ENCODE data around the gene RTKN2.

RTKN2 gene

DNA sequence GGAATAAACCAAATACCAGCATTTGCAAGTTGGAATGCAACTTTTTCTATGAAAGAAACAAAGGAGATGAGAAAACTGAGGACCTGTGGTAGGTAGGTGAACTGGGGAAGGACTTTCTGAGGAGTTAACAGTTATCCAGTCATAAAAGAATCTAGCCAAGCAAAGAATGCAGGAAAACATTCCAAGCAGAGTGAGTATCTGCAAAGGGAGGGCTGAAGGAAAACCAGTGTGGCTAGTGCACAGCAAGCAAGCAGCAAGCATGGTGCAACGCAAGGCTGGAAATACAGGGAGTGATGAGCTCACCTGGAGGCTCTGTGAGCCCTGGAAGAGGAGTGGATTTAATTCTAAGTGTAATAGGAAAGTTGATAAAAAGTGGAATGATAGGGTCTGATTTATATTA is 44.0 kb downstream of the RTKN2 start:
- DNase-seq, result no peak

DNA sequence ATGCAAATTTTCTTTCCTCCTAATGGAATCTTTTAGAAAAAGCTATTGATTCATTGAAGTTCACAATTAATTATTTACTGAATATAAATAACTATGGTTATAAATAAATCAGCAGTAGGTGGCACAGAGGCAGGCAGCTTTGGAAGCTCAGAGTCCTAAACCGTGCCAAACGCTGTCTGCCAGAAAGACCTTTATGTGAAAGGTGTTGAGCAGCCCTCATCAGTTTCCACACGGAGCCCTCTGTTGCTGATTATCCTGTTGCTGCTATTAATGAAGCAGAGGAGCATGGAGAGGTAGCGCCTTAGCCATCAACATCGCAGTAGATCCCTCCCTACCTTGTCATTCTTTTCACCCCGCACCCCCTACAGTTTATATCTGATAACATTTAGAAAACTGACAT is 51.0 kb downstream of the RTKN2 start:
- no peak for DNase-seq

DNA sequence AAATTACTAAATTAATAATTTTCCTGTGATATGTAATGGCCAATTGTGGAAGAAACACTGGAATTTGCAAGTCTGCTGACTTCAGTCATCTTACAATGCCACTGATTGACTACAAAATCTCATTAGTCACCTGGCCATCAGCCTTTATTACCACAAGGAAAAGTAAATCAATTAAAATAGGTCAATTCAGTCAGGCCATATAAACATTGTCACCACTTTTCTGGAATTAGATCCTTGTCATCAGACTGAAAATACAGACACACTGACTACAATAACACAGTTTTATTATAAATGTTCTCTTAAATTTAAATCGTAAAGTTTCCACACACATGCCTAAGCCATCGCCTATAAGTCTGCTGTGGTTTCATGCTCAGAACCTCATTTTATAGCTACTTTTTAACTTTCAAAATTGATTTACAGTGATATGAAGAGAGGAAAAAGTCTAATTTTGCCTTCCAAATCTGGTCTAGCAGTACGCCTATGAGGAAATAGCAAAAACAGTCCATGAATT is 54.2 kb downstream of the RTKN2 start:
- DNase-seq, result no peak

DNA sequence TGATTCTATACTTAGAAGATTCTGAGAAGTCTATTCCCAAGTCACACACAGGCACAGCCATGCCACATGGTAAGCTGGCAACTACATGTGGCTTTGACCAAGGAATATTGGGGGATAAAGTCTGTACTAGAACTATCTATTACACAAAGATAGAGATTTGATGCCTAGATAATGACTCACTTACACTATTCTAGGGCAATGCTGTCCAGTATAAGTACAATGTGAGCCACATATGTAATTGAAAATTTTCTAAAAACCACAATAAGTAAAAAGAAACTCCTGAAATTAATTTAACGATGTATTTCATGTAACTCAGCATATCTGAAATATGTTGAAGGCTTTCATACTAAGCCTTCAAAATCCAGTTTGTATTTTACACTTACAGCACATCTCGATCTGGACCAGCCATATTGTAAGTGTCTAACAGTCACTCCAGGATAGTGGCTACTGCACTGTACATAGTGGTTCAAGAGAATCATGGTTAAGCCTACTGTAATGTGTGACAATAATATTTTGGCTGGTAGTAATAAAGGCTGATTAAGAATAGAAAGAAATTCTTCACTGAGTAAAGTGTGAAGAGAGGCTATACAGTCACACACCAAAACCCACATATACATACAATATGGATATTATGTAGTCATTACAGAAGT is 62.8 kb downstream of the RTKN2 start:
- no peak for DNase-seq

DNA sequence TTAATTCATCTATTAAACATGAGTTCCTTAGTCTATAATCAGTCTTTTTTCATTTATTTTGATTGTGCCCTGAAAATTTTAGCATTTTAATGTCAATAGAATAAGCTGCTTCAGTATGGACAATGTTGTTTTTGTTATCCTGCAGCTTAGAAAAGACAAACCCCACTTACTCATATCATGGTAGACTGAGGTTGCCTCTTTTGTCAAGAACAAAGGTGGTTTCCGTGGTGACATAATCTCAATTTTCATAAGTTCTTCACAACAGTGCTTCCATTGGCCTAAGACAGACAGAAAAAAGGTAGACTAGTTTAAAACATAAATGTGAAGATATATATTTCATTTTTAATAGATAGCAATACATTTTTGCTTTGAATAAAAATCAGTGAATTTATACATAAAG is 69.1 kb downstream of the RTKN2 start:
- no peak for DNase-seq

DNA sequence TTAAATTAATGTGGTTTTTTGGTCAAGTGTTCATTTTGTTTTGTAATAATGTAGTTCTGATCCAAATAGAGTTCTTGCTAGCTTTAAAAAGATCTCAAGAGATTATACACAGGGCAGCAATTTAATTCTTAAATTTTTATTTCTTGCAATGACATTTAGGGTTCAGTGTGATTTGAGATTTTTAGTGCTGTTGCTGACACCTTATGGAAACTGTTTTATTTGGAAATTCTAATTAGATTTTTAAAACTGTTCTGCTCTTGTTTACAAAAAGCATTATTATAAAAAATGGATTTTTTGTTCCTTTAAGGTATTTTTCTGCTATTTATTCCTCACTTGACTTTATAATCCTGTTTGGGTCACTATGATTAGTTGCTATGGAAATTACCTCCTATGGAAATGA is 72.1 kb downstream of the RTKN2 start:
- DNase-seq, result no peak

DNA sequence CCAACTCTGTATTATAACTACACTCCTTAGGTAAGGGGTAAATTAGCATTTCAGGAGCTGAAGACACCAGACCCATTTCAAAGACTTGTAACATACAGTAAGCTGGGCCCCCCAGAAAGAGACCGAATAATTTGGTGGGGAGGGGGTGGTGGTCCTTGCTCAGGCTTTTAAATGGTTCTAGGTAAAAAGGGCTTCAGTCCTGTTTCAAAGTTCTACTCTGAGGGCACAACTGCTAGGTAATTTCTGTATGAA is 73.0 kb downstream of the RTKN2 start:
- DNase-seq, result no peak

DNA sequence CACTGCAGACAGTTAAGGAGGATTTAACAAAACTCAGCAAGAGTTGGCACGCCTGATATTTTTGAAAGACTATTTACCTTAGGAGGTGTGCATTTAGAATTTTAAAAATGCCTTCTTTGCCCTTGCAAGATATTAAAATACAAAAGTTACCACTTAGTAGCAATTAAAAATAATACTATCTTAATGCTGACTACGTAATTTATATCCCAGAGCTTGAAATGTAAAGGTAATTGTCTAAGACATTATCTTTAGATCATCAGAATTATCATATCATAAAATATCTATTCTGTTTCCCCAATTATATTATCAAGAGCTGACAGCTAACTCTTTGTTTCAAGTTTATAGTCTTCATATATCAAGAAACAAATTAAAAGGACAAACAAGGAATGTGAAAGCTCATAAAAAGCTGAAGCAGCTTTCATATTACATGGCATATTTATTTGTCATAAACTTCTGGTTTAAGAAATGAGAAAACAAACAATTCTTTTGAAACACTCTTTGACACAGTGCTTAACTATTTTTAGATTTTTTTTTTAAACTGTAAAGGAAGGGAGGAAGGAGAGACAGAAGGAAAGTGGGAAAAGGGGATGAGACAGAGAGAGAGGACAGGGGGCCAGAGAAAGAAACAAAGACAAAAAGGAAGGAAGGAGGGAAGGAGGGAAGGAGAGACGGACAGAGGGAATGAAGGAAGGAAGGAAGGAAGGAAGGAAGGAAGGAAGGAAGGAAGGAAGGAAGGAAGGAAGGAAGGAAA is 73.5 kb downstream of the RTKN2 start:
- no peak for DNase-seq

DNA sequence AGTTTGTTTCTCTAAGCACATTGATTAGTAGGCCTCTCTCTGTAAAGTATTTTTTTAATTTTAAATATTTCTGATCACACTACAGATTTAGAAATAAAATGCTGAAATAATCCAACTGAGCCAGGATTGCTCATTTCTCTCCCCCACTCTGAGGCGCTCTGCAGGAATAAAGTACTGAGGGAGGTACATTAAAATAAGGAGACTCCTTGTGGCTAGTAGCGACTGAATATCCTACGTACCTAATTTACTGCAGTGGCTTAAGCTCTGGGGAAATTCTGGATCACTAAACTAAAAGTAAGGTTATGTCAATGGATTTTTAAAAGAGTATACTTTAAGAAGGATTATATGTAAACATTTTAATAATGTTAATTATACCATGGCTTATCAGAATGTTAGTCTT is 75.2 kb downstream of the RTKN2 start:
- no peak for DNase-seq

DNA sequence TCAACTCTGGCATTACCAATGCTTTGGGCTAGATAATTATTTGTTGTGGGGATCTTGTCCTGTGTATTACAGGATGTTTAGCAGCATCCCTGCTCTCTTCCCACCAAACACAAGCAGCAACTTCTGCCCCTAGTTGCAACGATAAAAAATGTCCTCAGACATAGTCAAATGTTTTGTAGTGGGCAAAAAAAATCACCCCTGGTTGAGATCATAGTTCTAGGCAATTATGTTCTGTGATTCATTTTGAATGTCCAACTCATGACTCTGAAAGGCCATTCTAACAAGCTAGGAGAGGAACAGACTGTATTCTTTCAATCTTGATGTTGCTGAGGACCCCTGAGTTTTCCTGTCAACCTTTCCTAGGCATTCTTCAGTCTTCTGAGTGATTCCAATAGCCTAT is 79.5 kb downstream of the RTKN2 start:
- DNase-seq, result no peak

DNA sequence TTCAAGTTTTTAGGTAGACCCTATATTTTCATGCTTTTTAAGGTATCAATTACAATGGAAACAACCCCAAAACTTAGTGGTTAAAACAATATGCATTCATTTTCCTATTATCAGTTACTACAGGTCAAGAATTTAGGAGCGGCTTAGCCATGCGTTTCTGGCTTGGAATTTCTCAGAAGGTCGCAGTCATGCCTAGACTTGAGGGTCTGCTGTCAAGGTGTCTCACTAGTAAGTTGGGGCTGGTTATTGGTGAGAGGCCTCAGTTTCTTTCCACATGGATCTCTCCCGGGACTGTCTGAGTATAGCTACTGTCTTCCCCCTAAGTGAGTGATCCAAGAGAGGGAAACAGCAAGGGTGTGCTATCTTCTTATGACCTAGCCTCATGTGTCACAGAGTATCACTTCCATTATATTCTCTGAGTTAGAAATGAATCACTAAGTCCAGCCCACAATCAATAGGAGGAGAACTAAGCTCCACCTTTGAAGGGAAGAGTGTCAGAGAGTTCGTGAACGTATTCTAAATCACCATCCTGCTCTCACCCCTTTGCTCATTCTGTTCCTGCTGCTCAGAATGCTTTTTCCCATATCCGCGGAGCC is 80.5 kb downstream of the RTKN2 start:
- DNase-seq, result no peak

DNA sequence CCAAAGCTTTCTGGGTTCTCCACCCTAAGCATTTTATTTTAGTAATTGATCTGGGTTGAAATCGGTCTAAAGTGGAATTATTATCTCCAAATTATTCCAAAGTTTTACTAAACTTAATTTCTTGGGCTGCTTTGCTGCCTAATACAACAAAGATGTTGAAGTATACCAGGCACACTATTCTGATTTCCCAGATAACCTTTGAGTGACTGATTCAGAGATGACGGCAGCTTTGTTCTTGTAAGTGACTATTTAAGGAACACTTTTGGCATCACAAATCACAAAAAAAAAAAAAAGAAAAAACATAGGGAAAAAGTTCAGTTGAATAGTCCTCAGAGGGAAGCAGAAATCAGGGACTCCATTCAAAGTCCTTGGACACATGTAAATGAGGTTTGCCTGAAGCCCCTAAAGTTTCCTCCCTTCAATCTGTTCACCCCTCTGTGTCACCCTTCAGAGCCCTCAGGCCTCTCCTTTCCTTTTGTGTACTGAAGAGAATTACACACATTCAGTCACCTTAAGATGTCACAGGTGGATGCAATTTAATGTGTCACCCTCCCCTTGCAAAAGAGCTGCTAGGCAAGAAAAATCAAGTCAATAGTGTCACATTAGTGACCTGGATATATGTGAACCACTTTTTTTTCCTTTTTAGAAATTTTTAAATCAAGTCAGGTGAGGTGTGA is 81.5 kb downstream of the RTKN2 start:
- DNase-seq, result no peak

DNA sequence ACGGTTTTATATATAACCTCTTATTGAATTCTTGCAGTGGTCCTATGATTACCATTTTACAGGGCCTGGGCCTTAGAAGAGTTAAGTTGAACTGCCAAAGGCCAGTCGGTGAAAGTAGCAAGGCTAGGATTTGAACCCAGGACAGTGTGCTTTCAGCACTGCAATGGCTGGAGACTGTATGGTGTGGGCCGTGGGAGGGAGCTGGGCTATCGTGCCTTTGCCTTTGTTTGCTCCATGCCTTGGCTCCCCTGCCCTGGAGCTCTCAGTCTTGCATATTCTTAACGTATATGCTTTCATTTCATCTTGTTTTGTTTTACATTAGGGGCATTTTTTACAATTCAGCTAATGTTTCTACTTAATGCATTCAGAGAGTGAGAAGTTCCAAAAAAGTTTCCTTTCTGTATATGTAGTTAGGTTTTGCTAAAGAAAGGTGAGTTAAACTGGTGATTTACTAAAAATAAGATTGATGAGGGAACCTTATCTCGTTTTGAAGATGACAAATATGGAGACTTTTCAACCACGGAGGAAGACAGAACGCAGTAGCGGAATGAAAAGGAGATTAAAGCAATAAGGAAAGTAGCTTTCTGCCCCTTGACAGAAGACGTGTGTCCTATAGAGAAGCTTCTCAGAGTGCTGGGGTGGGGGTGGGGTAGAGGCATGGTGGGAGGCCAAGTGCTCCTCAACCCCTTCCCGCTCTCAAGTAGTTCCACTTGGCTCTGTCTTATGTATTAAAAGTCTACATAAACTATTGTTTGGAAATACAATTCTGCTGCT is 82.5 kb downstream of the RTKN2 start:
- DNase-seq, result no peak

DNA sequence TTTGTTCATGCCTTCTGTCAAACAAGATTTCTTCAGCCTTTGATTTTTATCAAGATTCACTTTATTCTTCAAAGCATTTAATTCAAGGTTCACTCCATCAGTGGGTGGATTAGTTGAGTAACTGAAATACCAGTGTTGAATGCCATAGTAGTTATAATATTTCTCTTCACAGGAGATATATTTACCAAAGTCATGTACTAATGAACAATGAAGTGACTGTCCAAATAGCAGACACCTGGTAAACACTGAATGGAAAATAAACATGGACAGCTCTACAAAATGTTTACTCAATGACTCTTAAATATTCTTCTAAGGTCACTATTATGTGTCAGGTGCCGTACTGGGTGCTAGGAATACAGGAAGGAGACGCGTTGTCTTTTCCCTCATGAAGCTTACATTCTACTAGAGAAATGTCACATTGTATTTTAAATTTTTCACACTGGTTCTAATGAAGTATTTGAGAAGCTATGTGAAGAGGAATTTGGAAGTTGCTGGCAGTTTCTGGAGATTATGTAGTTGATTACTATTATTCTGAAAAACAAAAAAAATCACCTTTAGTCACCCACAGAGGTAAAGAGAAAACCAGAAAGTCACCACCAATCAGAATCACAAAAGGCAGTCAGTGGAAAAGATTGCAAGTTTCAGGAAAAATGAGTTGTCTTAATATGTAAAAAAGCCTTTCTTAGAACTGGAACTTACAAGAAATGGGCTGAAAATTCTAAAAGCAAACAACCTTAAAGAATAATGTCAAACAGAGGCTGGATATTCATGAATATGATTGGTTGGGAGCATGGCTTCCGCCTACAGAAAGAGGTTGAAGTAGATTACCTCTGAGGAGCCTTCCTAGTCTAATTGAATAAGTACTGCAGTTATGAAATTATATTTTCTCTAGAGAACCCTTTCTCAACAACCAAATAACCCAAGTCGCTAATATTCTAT is 84.5 kb downstream of the RTKN2 start:
- no peak for DNase-seq

DNA sequence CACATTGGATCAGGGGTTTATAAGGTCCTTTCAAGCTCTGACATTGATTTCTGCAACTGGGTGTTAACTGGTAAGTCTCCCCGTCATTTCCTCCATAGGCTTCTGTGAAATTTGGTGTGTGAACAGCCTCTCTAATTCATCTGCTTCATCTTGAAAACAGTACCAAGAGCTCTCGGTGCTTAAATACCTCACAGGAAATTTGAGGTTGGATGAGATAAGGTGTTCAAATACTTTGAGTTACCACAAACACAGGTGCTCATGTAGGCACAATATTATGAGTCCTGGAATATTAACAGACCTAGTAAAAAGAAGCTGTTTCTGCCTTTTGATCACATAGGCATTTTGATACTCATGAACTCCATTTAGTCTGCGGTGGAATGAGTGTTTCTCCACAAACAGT is 85.2 kb downstream of the RTKN2 start:
- no peak for DNase-seq

DNA sequence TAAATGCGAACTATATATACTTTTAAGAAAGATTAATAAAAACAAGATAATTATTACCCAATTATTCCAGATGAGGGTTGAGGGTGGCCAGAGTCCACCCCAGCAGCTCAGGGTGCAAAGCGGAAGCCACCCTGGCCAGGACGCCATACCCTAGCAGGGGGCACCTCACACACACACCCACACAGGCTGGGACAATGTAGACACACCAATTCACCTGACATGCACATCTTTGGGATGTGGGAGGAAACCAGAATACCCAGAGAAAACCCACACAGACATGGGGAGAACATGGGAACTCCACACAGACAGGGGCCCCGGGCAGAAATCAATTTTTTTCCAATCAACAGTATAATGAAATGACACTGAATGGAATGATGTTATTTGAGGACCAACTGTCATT is 86.0 kb downstream of the RTKN2 start:
- DNase-seq, result no peak

DNA sequence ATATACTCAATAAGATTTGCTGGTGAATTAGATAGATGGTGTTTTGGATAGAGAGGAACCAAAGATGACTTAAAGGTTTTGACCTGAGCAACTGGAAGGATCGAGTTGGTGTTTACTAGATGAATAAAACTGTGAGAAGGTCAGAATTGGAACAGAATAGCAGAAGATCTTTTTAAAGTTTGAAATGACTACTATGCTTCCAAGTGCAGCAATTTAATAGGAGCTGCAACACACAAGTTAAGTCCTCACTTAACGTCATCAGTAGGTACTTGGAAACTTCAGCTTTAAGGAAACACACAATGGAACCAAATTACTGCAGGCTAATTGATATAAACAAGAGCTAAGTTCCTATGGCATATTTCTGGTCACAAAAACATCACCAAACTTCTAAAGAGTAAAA is 86.5 kb downstream of the RTKN2 start:
- DNase-seq, result no peak

DNA sequence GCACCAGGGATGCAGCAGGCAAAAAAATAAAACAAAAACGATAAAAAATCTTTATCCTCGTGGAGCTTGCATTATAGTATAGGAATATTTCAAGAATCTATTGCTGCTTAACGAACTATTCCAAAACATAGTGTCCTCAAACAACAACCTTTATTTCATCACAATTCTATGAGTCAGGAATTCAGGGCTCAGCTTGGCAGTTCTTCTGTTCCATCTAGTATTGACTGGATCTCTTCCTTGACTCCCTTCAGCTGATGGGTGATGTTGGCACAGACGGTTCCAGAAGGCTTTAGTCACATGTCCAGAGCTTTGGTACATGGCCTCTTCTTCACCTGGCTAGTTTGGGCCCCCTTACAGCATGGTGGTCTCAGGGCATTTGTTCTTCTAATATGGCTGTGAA is 88.0 kb downstream of the RTKN2 start:
- DNase-seq, result no peak

DNA sequence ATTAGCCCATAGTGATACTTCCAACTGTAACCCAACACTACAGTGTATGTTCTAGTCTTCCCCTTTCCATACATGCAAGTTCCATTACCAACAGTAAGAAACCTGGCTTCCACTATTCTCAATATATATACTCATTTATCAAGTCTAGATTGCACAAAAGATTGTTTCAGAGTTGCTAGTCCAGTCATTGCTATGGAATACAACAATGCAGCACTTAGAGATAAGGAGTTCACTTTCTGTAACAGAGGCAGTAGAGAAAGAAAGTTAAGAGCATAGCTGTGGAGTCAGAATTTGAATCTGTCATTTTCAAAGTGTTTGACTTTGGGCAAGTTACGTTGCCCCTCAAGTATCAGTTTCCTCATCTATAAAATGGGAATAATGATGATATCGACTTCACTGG is 90.1 kb downstream of the RTKN2 start:
- DNase-seq, result no peak

DNA sequence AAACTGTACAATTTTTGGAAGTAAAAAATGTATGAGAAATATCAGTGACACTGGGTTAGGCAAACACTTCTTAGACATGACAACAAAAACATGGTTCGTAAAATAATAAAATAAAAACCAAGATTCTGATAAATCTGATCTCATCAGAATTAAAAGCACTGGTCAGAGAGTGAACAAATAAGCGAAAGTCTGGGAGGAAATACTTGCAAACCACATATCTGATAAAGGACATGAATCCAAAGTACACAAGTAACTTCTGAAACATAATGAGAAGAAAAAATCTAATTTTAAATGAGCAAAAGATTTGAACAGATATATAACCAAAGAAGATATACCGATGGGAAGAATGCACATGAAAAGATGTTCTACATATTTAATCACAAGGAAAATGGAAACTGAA is 91.5 kb downstream of the RTKN2 start:
- no peak for DNase-seq

DNA sequence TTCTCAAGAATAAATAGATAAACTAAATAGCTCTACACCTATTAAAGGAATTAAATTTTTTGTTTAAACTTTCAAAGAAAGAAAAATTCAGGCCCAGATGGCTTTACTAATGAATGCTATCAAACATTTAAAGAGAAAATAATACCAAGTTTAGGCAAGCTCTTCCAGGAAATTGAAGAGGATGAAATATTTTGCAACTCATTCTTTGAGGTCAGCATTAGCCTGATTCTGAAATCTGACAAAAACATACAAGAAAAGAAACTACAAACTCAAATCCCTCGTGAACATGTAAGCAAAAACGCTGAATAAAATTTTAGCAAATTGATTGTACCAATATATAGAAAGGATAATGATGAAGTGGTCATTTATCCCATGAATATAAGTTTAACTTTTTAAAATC is 93.4 kb downstream of the RTKN2 start:
- DNase-seq, result no peak

DNA sequence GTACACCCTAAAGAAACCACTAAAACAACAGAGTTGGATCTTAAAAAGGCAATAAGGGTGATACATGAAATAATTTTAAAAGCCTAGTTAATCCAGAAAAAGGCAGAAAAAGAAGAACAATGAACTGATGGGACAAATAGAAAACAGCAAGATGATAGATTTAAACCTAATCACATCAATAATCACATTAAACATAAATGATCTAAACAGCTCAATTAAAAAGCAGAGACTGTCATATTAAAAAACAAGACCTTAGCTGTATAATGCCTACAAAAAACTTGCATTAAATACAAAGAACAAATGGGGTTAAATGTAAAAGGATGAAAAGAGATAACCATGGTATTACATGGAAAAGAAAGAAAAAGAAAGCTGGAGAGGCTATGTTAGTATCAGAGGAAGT is 96.2 kb downstream of the RTKN2 start:
- DNase-seq, result no peak

Data from hippocampal formation (tissue), 2 donors.